NCI-H2081 treated with DMSO at 0.1 percent for 48 hours (cell line): ENCODE measurements around the gene RPRD2.
"Not testable (repeated sequence)": the region's sequence is repeated elsewhere in the genome, so short reads cannot be mapped to it uniquely, and the experiment has no call there.

ENCODE experiments used
- DNase-seq: peaks from one replicate; lab custom pipeline; 2025; lab: John Stamatoyannopoulos, UW

RPRD2 gene

DNA sequence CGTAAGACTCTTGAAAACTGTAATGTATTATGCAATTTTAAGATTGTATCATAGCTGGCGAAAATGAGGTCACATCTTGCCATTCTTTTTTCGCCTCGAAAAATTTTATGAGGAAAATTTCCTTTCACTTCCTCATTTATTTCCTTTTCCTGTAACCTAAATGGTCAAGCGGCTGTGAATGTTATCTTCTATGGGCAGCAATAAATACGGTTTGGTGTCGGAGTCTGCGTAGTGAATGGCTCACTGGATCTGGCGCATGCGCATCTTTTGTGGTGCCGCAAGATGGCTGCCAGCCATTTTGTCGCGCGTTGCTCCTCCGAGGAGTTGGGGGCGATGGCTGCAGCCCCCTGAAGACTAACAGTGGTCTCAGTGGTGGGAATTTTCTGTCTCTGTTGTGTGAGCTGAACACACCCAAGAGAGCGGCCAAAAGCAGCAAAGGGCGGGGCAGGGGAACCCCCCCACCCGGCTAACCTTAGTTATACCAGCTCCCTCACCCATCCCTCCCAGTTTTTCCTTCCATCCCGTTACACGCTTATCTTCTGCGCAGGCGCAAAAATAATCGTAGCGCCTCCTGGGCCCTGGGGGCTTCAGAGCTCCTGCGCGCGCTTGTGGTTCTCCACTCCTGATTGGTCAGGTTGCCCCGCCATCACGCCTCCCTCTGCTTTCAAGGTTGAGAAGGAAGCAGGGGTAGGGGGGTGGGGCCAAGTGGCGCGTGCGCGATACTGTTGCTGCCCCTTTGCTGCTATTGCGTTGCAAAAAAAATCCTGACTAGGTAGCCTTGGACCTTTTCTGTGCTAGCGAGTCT is at the start of gene RPRD2:
Gene RPRD2, plus strand, starts transcription at position 722 of the 805 bp plus-strand sequence. CDS start 568 bp downstream, outside the sequence.
- peak; percentile 99 for DNase-seq

DNA sequence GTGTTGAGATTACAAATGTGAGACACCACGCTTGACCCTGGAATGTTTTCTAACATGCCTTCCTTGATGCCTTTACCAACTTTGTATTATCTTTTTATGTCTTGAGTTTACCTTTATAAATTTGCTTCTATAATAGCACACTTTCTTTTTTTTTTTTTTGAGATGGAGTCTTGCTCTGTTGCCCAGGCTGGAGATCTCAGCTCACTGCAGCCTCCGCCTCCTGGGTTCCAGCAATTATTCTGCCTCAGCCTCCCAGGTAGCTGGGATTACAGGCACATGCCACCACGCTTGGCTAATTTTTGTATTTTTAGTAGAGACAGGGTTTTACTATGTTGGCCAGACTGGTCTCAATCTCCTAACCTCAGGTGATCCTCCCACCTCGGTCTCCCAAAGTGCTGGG is 49.3 kb upstream of the RPRD2 start:
- DNase-seq: not testable (repeated sequence)

DNA sequence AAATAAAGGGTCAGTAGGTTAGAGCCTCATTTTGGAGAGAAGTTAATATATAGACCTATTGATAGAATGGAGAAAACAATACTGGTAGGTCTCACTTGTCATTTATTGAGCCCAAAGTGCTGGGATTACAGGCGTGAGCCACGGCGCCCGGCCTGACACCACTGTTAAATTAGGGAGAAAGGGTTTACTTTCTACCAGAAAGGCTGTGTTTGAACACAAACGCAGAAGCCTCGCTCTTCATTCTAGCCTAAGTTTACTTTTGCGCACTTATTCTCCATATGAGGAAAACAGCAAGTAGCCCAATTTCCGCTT is 43.3 kb upstream of the RPRD2 start:
- no peak for DNase-seq

DNA sequence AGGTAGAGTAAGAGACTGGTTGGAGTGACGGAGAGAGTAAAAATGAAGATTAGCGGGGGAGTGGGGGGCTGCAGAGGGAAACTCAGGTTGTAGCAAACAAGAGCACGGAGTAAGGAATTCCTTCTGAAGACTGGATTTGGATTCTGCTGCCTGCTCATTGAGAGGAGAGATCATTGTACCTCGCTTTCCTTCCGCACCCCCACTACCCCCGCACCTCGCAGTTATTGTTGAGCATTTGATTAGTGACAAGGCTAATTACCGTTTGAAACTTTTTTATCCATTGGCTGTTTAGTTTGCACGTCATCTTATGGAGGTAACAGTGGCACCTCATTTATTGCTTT is 42.2 kb upstream of the RPRD2 start:
- no peak for DNase-seq

DNA sequence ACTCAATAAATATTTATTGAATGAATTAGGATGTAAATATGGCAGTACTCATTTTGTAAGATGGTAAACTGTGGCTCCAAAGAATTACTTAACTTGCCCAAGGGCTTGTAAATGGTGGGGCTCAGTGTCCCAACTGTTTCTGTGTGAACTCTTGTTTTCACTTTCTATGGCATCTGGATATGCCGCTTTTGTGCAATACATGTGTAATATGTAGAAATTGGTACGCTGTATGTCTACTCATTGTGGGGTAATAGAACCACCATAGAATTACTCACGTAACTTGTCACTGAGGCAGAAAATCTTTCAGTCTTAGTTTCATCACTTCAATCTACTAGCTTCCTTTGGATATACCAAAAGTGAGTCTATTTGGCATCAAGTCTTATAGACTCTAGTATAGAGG is 41.6 kb upstream of the RPRD2 start:
- DNase-seq: no peak

DNA sequence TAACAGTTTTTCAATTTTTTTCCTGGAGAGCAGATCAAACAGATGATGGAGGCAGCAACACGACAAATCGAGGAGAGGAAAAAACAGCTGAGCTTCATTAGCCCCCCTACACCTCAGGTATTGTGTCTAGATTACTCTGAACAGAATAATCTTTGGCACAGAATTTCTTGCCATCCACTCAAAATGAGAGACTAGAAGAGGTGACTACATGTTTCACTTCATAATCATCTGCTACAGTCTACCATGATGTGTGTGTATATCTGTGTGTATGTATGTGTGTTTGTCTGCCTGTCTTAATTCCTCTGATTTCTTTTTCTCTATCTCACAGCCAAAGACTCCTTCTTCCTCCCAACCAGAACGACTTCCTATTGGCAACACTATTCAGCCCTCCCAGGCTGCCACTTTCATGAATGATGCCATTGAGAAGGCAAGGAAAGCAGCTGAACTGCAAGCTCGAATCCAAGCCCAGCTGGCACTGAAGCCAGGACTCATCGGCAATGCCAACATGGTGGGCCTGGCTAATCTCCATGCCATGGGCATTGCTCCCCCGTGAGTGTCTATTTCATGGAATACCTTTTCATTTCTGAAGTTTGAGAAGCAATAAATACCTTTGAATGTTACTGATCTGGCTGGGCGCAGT is 31.2 kb upstream of the RPRD2 start:
- DNase-seq: no peak

DNA sequence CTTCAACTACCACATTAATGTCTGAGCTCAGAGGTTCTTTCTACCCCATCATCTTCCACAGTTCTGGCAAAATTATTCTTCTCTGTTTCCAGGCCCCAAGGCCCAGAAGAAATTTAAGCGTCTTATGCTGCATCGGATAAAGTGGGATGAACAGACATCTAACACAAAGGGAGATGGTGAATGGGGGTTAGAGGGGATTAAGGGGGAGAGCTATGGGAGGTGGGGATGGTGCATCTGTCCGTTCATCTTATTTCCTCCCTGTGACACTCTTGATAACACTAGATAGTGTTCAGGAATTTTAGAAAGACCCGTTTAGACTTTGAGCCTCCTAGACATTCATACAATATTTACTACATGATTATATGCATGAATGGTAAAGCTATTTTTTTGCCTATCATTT is 17.6 kb upstream of the RPRD2 start:
- DNase-seq: no peak

DNA sequence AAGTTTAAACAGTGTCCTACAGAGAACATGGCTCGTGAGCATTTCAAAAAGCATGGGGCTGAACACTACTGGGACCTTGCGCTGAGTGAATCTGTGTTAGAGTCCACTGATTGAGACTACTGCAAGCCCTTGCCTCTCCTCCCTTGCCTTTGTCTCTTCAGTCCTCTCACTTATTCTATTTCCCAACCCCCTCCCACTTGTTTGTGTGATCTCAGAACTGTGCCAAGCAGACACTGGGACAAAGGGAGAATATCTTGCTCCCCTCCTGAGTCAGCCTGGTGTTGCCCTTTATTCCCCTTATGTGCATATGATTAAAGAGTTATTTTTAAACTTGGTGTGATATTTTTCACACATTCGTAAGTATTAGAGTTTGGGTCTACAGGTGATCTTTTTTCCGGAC is 11.1 kb upstream of the RPRD2 start:
- DNase-seq: no peak

DNA sequence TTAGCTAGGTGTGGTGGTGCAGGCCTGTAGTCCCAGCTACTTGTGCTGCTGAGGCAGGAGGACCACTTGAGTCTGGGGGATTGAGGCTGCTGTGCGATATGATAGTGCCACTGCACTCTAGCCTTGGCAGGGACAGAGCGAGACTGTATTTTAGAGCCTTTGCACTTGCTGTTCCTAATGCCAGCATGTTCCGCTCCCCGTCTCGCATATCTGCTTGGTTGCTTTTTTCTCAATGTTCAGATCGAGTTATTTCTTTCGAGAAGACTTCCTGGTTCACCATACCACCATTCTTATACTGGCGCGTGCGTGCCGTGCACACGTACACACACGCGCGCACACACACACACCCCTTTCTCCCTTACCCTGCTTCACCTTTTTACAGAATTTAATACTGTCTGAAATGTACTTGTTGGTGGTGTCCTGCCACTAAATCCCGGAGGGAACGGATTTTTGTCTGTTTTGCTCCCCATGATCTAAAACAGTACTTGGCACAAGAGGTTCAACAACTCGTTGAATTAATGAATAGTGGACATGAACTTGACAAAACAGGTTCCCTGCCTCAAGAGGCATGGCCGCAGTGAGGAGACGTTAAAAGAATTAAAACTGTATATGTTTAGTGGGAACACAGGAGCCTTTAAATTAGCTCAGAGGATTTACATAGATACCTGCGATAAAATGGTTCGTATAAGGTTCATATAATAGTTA is 1.1 kb upstream of the RPRD2 start:
- no peak for DNase-seq

DNA sequence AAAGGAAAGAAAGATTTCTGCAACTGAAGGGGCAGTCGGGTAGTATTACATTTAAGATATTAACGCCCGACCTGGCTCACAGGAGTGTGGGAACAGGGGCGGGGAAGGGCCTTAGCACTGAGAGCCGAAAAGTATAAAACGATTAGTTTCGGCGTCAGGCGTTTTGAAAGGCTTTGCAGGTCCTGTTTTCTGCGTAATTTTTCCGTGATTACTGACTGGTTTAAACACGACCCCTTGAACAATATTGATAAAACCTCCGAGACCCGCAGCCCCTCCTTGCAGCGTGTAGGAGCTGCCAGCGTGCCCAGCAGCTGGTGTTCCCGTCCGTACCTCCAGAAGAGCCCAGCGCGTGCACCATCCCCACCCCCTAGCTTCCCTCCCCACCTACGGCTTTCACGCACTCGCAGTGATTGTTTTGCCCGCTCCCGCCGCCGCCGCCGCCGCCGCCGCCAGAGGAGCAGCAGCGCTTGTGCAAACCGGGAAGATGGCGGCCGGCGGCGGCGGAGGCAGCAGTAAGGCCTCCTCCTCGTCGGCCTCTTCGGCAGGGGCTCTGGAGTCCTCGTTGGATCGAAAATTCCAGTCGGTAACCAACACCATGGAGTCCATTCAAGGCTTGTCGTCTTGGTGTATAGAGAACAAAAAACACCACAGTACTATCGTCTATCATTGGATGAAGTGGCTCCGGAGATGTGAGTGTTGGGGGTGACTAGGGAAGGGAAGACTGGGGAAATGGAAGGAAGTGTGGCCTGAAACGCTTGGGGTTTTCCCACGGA is 470 bp downstream of the RPRD2 start:
- peak; percentile 65 for DNase-seq

DNA sequence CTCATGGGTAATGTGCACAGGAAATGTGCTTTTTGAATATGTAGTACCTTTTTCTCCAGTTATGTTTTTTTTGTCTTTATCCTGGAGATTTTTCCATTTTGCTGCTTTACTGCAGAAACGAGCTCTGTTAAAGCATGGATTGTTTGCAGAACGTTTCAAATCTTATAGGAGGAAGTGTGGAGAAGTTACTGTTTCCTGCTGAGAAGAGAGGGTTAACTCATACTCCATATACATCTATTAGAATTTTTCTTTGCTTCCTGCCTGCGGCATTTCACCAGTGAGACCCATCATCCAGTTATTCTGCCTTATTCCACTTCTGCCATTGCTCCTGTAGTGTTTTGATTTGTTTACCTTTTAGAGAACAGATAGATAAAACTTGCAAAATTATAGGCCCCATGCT is 2.0 kb downstream of the RPRD2 start:
- no peak for DNase-seq

DNA sequence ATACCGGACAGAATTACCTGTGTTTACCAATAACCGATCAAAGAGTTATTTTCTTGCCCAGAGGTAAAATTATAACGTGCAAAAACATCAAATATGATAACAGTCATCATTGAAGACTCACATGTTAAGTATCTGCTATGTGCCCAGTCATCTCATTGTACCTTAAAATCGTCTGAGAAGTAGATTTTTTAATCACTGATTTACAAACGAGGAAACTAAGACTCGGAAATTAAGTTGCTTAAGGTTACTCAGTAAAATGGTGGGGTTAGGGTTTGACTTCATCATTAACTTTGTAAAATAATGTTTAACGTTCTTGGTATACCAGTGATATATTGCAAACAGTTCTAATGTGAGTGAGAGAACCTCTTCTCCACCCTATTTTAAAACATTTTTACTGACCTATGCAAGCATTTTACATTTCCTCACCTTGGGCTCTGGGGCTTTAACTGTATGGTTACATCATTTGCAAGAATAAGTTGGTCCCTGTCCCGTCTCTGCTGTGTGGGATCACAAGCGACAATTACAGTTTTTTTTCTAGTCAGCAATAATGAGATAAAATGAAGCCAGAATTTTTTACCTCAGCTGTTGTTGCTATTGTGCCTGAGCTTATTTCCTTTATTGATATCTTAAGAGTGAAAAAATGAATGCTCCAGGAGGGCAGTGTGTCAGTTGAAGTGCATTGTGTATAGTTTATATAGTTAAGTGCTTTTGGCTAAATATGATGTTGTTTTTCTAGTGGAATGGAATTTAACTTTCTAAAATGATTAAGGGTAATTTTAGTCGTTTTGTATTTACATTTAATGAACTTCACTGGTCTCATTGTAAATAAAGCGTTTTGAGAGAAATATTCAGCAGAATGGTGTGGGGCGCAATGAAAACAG is 2.7 kb downstream of the RPRD2 start:
- no peak for DNase-seq

DNA sequence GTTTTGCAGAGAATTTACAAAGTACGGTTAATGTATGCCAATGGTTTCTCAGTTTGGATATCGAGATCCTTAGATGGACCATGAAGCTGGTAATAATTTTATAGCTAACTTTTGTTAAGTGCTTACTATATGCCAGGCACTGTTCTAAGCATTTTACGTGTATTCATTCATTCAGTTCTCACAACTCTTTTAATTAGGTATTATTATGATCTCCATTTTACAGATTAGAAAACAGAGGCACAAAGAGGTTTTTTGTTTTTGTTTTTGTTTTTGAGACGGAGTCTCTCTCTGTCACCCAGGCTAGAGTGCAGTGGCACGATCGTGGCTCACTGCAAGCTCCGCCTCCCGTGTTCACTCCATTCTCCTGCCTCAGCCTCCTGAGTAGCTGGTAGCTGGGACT is 7.2 kb downstream of the RPRD2 start:
- DNase-seq: no peak

DNA sequence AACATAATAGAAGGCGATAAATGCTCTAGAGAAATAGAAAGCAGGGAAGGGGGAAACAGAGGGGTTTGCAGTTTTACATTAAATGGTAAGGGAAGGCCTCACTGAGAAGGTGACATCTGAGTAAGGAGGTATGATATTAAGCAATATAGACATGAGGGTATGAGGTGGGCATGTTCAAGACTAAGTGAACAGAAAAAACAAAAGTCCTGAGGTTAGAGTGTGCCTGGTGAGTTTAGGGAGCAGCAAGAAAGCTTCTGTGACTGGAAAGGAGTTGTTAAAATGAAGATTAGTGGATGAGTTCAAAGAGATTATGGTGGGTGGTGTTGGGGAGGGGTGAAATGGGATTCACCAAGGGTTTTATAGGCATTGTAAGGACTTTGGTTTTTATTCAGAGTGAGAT is 8.6 kb downstream of the RPRD2 start:
- no peak for DNase-seq

DNA sequence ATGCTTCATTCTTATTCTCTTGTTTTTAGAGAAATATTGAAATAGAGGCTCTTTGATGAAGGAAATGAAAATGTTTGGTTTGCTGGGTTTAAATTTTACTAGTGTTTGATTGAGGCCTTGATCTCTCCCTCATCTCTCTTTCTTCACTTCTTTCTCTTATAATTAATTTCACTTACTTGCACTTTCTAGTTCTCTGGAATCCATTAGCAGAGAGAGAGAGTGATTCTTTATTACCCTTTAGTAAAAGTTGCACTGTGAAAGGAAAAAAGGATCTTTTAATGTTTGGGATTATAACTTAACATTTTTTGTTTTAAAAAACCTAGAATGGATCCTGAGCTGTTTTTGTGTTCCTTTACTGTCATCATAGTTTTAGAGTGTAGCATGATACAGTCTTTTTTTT is 12.2 kb downstream of the RPRD2 start:
- no peak for DNase-seq

DNA sequence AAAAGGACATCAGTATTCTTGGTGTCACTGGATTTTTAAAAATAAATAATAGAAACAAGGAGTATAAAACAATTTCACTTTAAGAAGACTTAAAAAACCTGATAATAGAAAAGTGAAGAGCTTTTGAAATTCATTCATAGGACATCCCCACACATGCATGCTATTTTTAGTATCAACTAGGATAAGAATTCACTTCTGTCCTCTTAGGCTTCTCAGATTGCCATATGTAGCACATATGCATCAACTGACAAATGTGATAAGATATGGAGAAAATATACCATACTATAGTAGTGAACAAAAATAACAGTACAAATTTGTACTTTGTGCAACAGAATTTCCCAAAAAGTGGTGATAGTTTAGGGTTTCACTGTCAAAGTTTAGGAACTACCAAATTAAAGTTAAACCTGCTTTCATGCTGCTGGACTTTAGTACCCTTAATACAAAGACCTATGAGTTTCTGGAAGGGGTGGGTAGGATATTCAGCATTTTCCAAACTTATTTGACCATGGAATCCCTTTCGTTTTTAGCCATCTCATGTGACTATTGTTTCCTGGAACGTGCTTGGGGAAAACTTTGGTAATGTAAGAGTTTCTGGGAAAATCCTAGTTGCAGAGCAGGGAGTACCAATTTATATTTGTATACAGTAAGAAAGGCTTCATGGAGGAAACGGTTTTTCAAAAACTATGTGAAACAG is 19.8 kb downstream of the RPRD2 start:
- no peak for DNase-seq

DNA sequence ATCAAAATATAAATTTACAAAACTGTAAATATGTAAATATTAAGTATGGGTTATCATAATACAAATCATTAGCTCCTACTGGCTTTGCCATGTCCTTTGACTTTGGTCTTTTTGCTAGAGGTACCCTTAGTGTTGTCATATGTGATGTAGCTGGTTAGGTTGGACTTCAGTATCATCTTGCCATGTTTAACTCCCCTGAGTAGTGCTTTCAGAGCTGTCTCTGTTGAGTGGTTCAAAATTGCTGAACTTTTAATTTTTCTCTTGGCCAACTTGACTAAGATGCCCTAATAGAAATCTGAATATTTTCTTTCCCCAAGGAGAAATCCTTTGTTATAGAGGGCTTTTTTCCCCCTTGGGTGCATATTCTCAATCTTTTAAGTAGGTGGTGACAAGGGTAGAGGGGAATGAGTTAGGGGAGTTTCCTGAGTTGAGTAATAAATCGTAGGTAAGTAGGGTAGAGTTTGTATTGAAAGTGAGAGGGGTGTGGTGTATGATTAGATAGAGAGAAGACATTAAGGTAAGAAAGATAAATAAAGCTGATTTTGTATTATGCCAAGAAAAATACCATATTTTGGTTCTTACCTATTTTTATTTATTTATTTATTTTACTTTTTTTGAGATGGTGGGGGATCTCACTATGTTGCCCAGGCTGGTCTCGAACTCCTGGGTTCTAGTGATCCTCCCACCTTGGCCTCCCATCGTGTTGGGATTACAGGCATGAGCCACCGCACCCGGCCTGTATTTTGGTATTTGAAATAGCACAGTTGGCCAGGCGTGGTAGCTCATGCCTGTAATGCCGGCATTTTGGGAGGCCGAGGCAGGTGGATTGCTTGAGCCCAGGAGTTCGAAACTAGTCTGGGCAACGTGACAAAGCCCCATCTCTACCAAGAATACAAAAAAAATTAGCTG is 21.8 kb downstream of the RPRD2 start:
- no peak for DNase-seq

DNA sequence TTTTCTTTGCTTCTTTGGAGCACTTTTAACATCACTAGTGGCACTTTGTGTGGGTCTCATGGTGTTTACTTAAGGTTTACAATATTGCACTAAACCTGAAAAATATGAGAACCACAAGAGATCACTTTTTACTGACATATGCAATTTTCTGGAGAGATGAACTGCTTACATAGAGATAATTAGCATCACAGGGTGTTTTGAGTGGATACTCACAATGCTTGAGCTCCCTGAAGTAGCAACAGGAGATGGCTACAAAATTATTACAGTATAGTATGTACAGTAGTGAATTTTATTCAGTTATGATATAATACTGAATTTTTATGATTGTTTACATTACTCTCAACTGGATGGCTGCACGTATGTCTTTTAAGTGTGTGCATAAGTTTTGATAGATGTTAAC is 22.6 kb downstream of the RPRD2 start:
- no peak for DNase-seq

DNA sequence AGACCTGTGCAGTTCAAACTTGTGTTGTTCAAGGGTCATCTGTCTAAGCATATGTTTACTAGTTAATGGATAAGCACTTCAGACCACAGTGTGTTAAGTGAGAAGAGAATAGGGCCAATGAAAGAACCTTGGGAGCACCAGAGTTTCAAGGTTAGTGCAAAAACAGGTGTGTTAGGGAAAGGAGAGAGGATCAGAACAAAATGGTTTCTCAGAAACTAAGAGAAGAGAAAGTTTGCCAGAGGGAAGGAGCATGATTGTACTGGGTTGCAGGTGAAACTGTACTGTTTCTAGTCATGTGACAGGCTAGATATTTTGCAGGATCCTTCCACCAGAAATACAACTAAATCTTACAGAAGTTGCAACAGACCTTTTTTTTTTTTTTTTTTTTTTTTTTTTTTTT is 23.3 kb downstream of the RPRD2 start:
- no peak for DNase-seq

DNA sequence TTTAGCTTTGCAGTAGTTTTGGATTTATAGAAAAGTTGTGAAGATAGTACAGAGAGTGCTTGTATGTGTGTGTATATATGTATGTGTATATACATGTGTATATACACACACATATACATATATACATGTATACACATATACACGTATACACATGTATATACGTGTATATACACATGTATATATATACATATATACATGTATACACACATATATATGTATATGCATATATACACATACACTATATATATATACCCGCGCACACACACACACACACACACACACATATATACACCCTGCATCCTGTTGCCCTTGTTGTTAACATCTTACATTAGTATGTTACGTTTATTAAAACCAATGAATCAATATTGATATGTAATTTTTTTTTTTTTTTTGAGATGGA is 24.3 kb downstream of the RPRD2 start:
- no peak for DNase-seq
